ENCODE measurements around the gene A4GNT. TPM values are rescaled to one million over a fixed set of nuclear protein-coding genes. Genes with fewer than 3 reads are reported as not detected.
"Not testable (repeated sequence)": the region's sequence is repeated elsewhere in the genome, so short reads cannot be mapped to it uniquely, and the experiment has no call there.

A4GNT gene
- total RNA-seq: not detected

GRCh38 chr3:138132239-138132638, at the start of gene A4GNT:
A4GNT (minus strand) TSS chr3:138132390; CDS start chr3:138131256, 1,134 bp downstream.
- no peak within 1 kb of the TSS for H3K4me3 Mint-ChIP-seq
- no peak for DNase-seq
- CTCF ChIA-PET: interaction anchor here (1.7 kb wide), 1 partner anchor 14 kb away, joined by 3 read pairs; no protein-coding TSS in a partner anchor
- H3K4me1 Mint-ChIP-seq: no peaks in the 10 kb centered on the region
- H3K36me3 Mint-ChIP-seq (ENCODE audit: low read depth): no peaks in the 10 kb centered on the region
- H3K27me3 Mint-ChIP-seq: peaks cover 16% of the 10 kb centered on the region
- H3K9me3 Mint-ChIP-seq: no peaks in the 10 kb centered on the region
- POLR2A ChIA-PET: no interaction called here
- no peak within 1 kb of the TSS for H3K27ac Mint-ChIP-seq

- no peak overlapping the region for H3K4me3 Mint-ChIP-seq
- peak; percentile 52 for DNase-seq
- peaks cover 4% of the 10 kb centered on the region for H3K4me1 Mint-ChIP-seq
- H3K27me3 Mint-ChIP-seq: peaks cover 15% of the 10 kb centered on the region
- no peaks in the 10 kb centered on the region for H3K36me3 Mint-ChIP-seq (ENCODE audit: low read depth)
- no peaks in the 10 kb centered on the region for H3K9me3 Mint-ChIP-seq
- ChIA-PET CTCF (no interaction called here), POLR2A (no interaction called here)
- H3K27ac Mint-ChIP-seq: no peak overlapping the region
Measured at GRCh38 chr3:138180375-138181029, 48.3 kb upstream of the A4GNT start.

GRCh38 chr3:138174421-138175131, 42.4 kb upstream of the A4GNT start, which contains the start of gene DBR1:
DBR1 (minus strand) TSS chr3:138174921; CDS start chr3:138174795, 126 bp downstream.
- H3K27me3 Mint-ChIP-seq: peaks cover 3% of the 10 kb centered on the region
- ChIA-PET POLR2A (interaction anchor here (0.7 kb wide), 3 partner anchors 39 to 156 kb away, joined by 3 to 5 read pairs (median 4); no protein-coding TSS in a partner anchor), CTCF (interaction anchor here (0.6 to 1.8 kb wide), 9 partner anchors 11 to 441 kb away, joined by 3 to 6 read pairs (median 3); partner anchors contain the start of gene ARMC8)
- no peaks in the 10 kb centered on the region for H3K9me3 Mint-ChIP-seq
- H3K27ac Mint-ChIP-seq: peak within 1 kb of the TSS; percentile 99
- peak within 1 kb of the TSS; percentile 98 for H3K4me3 Mint-ChIP-seq
- peak; percentile 86 for DNase-seq
- peaks cover 29% of the 10 kb centered on the region for H3K36me3 Mint-ChIP-seq (ENCODE audit: low read depth)
- peaks cover 40% of the 10 kb centered on the region for H3K4me1 Mint-ChIP-seq

GRCh38 chr3:138173769-138174420, 41.7 kb upstream of the A4GNT start:
- ChIA-PET POLR2A (no interaction called here), CTCF (interaction anchor here (0.6 to 1.8 kb wide), 6 partner anchors 10 to 442 kb away, joined by 3 to 4 read pairs (median 3); partner anchors contain the start of gene ARMC8)
- no peak for DNase-seq
- Mint-ChIP-seq H3K4me3 (peak overlapping the region; percentile 98), H3K27me3 (no peaks in the 10 kb centered on the region), H3K4me1 (peaks cover 40% of the 10 kb centered on the region), H3K36me3 (ENCODE audit: low read depth) (peaks cover 31% of the 10 kb centered on the region), H3K9me3 (no peaks in the 10 kb centered on the region), H3K27ac (peak overlapping the region; percentile 99)

- Mint-ChIP-seq H3K27ac (no peak overlapping the region), H3K9me3 (no peaks in the 10 kb centered on the region), H3K36me3 (ENCODE audit: low read depth) (peaks cover 36% of the 10 kb centered on the region), H3K4me3 (peak overlapping the region; percentile 35), H3K4me1 (peaks cover 40% of the 10 kb centered on the region), H3K27me3 (no peaks in the 10 kb centered on the region)
- POLR2A ChIA-PET: interaction anchor here (0.6 kb wide), 1 partner anchor 11 kb away, joined by 3 read pairs; no protein-coding TSS in a partner anchor
- CTCF ChIA-PET: interaction anchor here (0.6 to 1.8 kb wide), 3 partner anchors 14 to 421 kb away, joined by 4 to 7 read pairs (median 7); partner anchors contain the start of gene ARMC8
- no peak for DNase-seq
Measured at GRCh38 chr3:138172625-138173024, 40.4 kb upstream of the A4GNT start.

GRCh38 chr3:138165061-138165460, 32.9 kb upstream of the A4GNT start:
- Mint-ChIP-seq H3K4me1 (peaks cover 5% of the 10 kb centered on the region), H3K36me3 (ENCODE audit: low read depth) (peaks cover 64% of the 10 kb centered on the region), H3K4me3 (no peak overlapping the region), H3K27ac (no peak overlapping the region), H3K9me3 (no peaks in the 10 kb centered on the region), H3K27me3 (no peaks in the 10 kb centered on the region)
- DNase-seq: no peak
- ChIA-PET CTCF (interaction anchor here (0.7 kb wide), 1 partner anchor 1920 kb away, joined by 5 read pairs; no protein-coding TSS in a partner anchor), POLR2A (no interaction called here)

GRCh38 chr3:138157743-138158142, 25.6 kb upstream of the A4GNT start:
- H3K27ac Mint-ChIP-seq: no peak overlapping the region
- no peaks in the 10 kb centered on the region for H3K4me1 Mint-ChIP-seq
- H3K36me3 Mint-ChIP-seq (ENCODE audit: low read depth): peaks cover 21% of the 10 kb centered on the region
- POLR2A ChIA-PET: no interaction called here
- DNase-seq: no peak
- peaks cover 6% of the 10 kb centered on the region for H3K27me3 Mint-ChIP-seq
- H3K4me3 Mint-ChIP-seq: no peak overlapping the region
- H3K9me3 Mint-ChIP-seq: peaks cover 13% of the 10 kb centered on the region
- CTCF ChIA-PET: interaction anchor here (0.6 to 1.7 kb wide), 2 partner anchors 14 to 197 kb away, joined by 4 to 7 read pairs; no protein-coding TSS in a partner anchor

GRCh38 chr3:138154534-138154933, 22.3 kb upstream of the A4GNT start:
- ChIA-PET POLR2A (no interaction called here), CTCF (no interaction called here)
- no peak overlapping the region for H3K4me3 Mint-ChIP-seq
- no peaks in the 10 kb centered on the region for H3K36me3 Mint-ChIP-seq (ENCODE audit: low read depth)
- H3K27me3 Mint-ChIP-seq: peaks cover 8% of the 10 kb centered on the region
- no peak for DNase-seq
- H3K9me3 Mint-ChIP-seq: peaks cover 13% of the 10 kb centered on the region
- H3K4me1 Mint-ChIP-seq: no peaks in the 10 kb centered on the region
- H3K27ac Mint-ChIP-seq: no peak overlapping the region

GRCh38 chr3:138148503-138148902, 16.3 kb upstream of the A4GNT start:
- H3K27me3 Mint-ChIP-seq: peaks cover 20% of the 10 kb centered on the region
- H3K4me3 Mint-ChIP-seq: no peak overlapping the region
- H3K4me1 Mint-ChIP-seq: no peaks in the 10 kb centered on the region
- ChIA-PET CTCF (no interaction called here), POLR2A (no interaction called here)
- no peaks in the 10 kb centered on the region for H3K36me3 Mint-ChIP-seq (ENCODE audit: low read depth)
- no peak overlapping the region for H3K27ac Mint-ChIP-seq
- no peak for DNase-seq
- H3K9me3 Mint-ChIP-seq: peaks cover 5% of the 10 kb centered on the region

- CTCF ChIA-PET; H3K9me3 Mint-ChIP-seq; POLR2A ChIA-PET; H3K4me3 Mint-ChIP-seq; H3K4me1 Mint-ChIP-seq; DNase-seq; H3K36me3 Mint-ChIP-seq (ENCODE audit: low read depth); H3K27ac Mint-ChIP-seq: not testable (repeated sequence)
- peaks cover 18% of the 10 kb centered on the region for H3K27me3 Mint-ChIP-seq
Measured at GRCh38 chr3:138142181-138142580, 10.0 kb upstream of the A4GNT start.

- CTCF ChIA-PET: no interaction called here
- Mint-ChIP-seq H3K4me3 (no peak overlapping the region), H3K9me3 (no peaks in the 10 kb centered on the region), H3K36me3 (ENCODE audit: low read depth) (no peaks in the 10 kb centered on the region), H3K27ac (no peak overlapping the region), H3K27me3 (peaks cover 13% of the 10 kb centered on the region), H3K4me1 (no peaks in the 10 kb centered on the region)
- POLR2A ChIA-PET: no interaction called here
- no peak for DNase-seq
Measured at GRCh38 chr3:138140940-138141339, 8.8 kb upstream of the A4GNT start.

- no peak for DNase-seq
- H3K36me3 Mint-ChIP-seq (ENCODE audit: low read depth): no peaks in the 10 kb centered on the region
- ChIA-PET CTCF (no interaction called here), POLR2A (no interaction called here)
- no peak overlapping the region for H3K27ac Mint-ChIP-seq
- H3K4me1 Mint-ChIP-seq: no peaks in the 10 kb centered on the region
- H3K27me3 Mint-ChIP-seq: peaks cover 12% of the 10 kb centered on the region
- H3K4me3 Mint-ChIP-seq: no peak overlapping the region
- no peaks in the 10 kb centered on the region for H3K9me3 Mint-ChIP-seq
Measured at GRCh38 chr3:138139691-138140090, 7.5 kb upstream of the A4GNT start.

GRCh38 chr3:138137861-138138260, 5.7 kb upstream of the A4GNT start:
- Mint-ChIP-seq H3K9me3 (no peaks in the 10 kb centered on the region), H3K4me1 (no peaks in the 10 kb centered on the region), H3K36me3 (ENCODE audit: low read depth) (no peaks in the 10 kb centered on the region), H3K4me3 (no peak overlapping the region), H3K27me3 (peaks cover 9% of the 10 kb centered on the region), H3K27ac (no peak overlapping the region)
- no peak for DNase-seq
- ChIA-PET POLR2A (no interaction called here), CTCF (interaction anchor here (0.5 kb wide), 1 partner anchor 58 kb away, joined by 5 read pairs; no protein-coding TSS in a partner anchor)
